Keratinocyte (primary cell): ENCODE results near the gene ZNF805. TPM values are rescaled to one million over a fixed set of nuclear protein-coding genes. Genes with fewer than 3 reads are reported as not detected.

Experiments
- DNase-seq: peaks from one replicate; pipeline ENCODE4 v3.0.0-alpha.2; 2011; ENCODE audit warnings: low read depth, missing footprints, low spot score
- FAIRE-seq: peaks from 2 replicates; lab custom pipeline; 2011; peaks lifted over from hg19 to GRCh38; lab: Jason Lieb, UNC
- H2AFZ ChIP-seq: 2 replicates; pipeline ENCODE4 v1.6.0; 2012; ENCODE audit warnings: low read length, control low read depth, inconsistent platforms; ENCODE audit not compliant: control insufficient read depth
- H3K27ac ChIP-seq: 2 replicates; pipeline ENCODE4 v1.5.1; 2011; ENCODE audit warnings: low read length; ENCODE audit not compliant: control insufficient read depth, insufficient read depth
- H3K27me3 ChIP-seq: 3 replicates; pipeline ENCODE4 v1.6.0; 2011; ENCODE audit warnings: low read length; ENCODE audit not compliant: control insufficient read depth, insufficient read depth; ENCODE audit errors: extremely low read depth
- H3K36me3 ChIP-seq, 2 experiments: 2 replicates in 1 of 2; 3 replicates in 1 of 2; pipeline ENCODE4 v1.5.1; 2011; ENCODE audit warnings: low read length in 2 of 2, mild to moderate bottlenecking in 1 of 2; ENCODE audit not compliant: control insufficient read depth in 2 of 2, insufficient read depth in 2 of 2; ENCODE audit errors: extremely low read depth in 1 of 2
- H3K4me1 ChIP-seq: 3 replicates; pipeline ENCODE4 v1.5.1; 2011; ENCODE audit warnings: low read length; ENCODE audit not compliant: control insufficient read depth, insufficient read depth; ENCODE audit errors: extremely low read depth
- H3K4me2 ChIP-seq: 3 replicates; pipeline ENCODE4 v1.6.0; 2011; ENCODE audit warnings: low read depth, low read length; ENCODE audit not compliant: control insufficient read depth, insufficient read depth; ENCODE audit errors: extremely low read depth
- H3K4me3 ChIP-seq, 3 experiments: fragments of 200-600 bp in 1 of 3; sonication (generic) in 1 of 3; 2 replicates in 2 of 3; 3 replicates in 1 of 3; pipeline ENCODE4 v1.5.1; 2011 to 2016; ENCODE audit warnings: low read length in 3 of 3, mild to moderate bottlenecking in 3 of 3, control low read depth in 2 of 3, inconsistent platforms in 1 of 3, low read depth in 1 of 3, mixed read lengths in 1 of 3, mixed run types in 1 of 3, moderate library complexity in 1 of 3; ENCODE audit not compliant: control insufficient read depth in 2 of 3, insufficient read depth in 2 of 3; ENCODE audit errors: extremely low read depth in 1 of 3
- H3K79me2 ChIP-seq: 2 replicates; pipeline ENCODE4 v1.6.0; 2012; ENCODE audit warnings: low read length; ENCODE audit not compliant: control insufficient read depth, insufficient read depth
- H3K9ac ChIP-seq: 3 replicates; pipeline ENCODE4 v1.6.0; 2011; ENCODE audit warnings: low read length; ENCODE audit not compliant: control insufficient read depth, insufficient read depth; ENCODE audit errors: extremely low read depth
- H3K9me1 ChIP-seq: 3 replicates; pipeline ENCODE4 v1.6.0; 2011; ENCODE audit warnings: low read length; ENCODE audit not compliant: control insufficient read depth, insufficient read depth; ENCODE audit errors: extremely low read depth
- H3K9me3 ChIP-seq: 2 replicates; pipeline ENCODE4 v1.5.1; 2012; ENCODE audit warnings: low read depth, low read length; ENCODE audit not compliant: control insufficient read depth
- H4K20me1 ChIP-seq: 3 replicates; pipeline ENCODE4 v1.6.0; 2011; ENCODE audit warnings: low read length; ENCODE audit not compliant: control insufficient read depth, insufficient read depth; ENCODE audit errors: extremely low read depth
- EZH2 ChIP-seq: IDR thresholded peaks from one replicate; pipeline ENCODE4 v1.6.1; 2012; ENCODE audit warnings: inconsistent platforms, mild to moderate bottlenecking, low read length, moderate library complexity
- dilution Hi-C: fragments of 300-500 bp; cut with MboI; formaldehyde crosslinking; loops from one replicate; pipeline ENCODE4 v1.7.0; 2020; ENCODE audit warnings: low sequenced_read_pairs; ENCODE audit not compliant: extremely low pct_ligation_motif_present
- polyA plus RNA-seq, 5 experiments: library from polyadenylated mRNA; depleted of rRNA in 3 of 5; stranded (reverse) in 3 of 5; stranded (forward) in 1 of 5; unstranded in 1 of 5; fragments of >200 nt; gene quantifications; 1 replicate in 1 of 5; 2 replicates in 3 of 5; 3 replicates in 1 of 5; pipeline versions ENCODE4 v1.2.1 to v1.2.3, GENCODE V29; 2011 to 2012; ENCODE audit warnings: missing spikeins in 2 of 5, low read depth in 1 of 5, low replicate concordance in 1 of 5
- TF ChIP-seq, protein P1 (sequence below), 3 experiments: IDR thresholded peaks in 1 of 3; conservative IDR thresholded peaks in 1 of 3; optimal IDR thresholded peaks in 1 of 3; 2 replicates in 2 of 3; 3 replicates in 1 of 3; pipeline versions ENCODE3 to v1.5.1; 2011; ENCODE audit warnings: low read length in 3 of 3, mild to moderate bottlenecking in 3 of 3, moderate library complexity in 2 of 3, control low read depth in 1 of 3, inconsistent platforms in 1 of 3; ENCODE audit not compliant: insufficient read depth in 2 of 3; ENCODE audit errors: extremely low read depth in 1 of 3

Gene ZNF805
- polyA plus RNA-seq, 1 donor (not counting 4 experiments of a cell fraction or from before 2014, with no cell fraction given) = 3.2 TPM

DNA sequence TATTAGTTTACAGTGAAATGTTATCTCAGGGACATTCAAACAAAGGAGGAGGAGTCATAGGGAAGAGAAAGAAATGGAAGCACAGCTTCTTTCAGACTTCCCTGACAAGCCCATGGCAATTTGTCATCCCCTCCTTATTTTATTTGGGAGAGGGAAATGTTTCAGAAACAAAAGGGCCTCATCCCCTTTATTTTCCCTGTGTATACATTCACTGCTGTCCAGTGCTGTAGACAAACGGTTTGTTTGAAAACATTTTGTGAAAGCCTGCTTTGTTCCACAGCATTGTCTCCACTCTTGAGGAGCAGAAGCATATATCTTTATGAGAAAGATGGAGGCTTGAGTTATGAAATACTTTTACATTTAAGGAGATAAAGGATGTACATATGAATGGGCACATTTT, 52.1 kb downstream of the ZNF805 start:
- dilution Hi-C loops = no loop called here
- Histone ChIP-seq H3K4me2 (no peak overlapping the region), H2AFZ (no peak overlapping the region), H3K9me3 (no peaks in the 10 kb centered on the region), H3K36me3 (peaks cover 27 to 49% of the 10 kb centered on the region in 2 experiments), H3K79me2 (peaks cover 94% of the 10 kb centered on the region), H3K4me3 (no peak overlapping the region), H3K4me1 (no peaks in the 10 kb centered on the region), H3K9me1 (peaks cover 1% of the 10 kb centered on the region), H3K27ac (no peak overlapping the region), H3K27me3 (no peaks in the 10 kb centered on the region), H3K9ac (no peak overlapping the region), H4K20me1 (peaks cover 5% of the 10 kb centered on the region)
- no peak for TF ChIP-seq EZH2
- TF ChIP-seq, protein P1, sequence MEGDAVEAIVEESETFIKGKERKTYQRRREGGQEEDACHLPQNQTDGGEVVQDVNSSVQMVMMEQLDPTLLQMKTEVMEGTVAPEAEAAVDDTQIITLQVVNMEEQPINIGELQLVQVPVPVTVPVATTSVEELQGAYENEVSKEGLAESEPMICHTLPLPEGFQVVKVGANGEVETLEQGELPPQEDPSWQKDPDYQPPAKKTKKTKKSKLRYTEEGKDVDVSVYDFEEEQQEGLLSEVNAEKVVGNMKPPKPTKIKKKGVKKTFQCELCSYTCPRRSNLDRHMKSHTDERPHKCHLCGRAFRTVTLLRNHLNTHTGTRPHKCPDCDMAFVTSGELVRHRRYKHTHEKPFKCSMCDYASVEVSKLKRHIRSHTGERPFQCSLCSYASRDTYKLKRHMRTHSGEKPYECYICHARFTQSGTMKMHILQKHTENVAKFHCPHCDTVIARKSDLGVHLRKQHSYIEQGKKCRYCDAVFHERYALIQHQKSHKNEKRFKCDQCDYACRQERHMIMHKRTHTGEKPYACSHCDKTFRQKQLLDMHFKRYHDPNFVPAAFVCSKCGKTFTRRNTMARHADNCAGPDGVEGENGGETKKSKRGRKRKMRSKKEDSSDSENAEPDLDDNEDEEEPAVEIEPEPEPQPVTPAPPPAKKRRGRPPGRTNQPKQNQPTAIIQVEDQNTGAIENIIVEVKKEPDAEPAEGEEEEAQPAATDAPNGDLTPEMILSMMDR (optimal IDR thresholded peaks at IDR 0.05 in 1 of 3, IDR thresholded peaks at IDR 0.05 in 1 of 3, conservative IDR thresholded peaks at IDR 0.05 in 1 of 3; ENCODE audit: extremely low read depth in 1 of 3, insufficient read depth in 2 of 3, low read length in 3 of 3) = no peak
- FAIRE-seq (no peak), DNase-seq (no peak)

DNA sequence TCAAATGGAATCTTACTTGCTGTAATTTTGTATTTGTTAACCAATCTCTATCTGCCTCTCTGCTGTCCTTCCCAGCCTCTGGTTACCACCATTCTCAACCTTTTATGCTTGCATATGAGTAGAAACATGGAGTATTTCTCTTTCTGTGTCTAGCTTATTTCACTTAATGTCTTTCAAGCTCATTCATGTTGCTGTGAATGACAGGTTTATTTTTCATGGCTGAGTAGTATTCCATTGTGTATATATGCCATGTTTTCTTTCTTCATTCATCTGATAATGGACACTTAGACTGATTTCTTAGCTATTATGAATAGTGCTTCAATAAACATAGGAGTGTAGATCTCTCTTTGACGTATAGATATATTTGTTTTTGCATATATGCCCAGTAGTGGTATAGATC, 53.3 kb downstream of the ZNF805 start:
- Histone ChIP-seq H3K4me3 (no peak overlapping the region), H2AFZ (no peak overlapping the region), H3K9me1 (no peaks in the 10 kb centered on the region), H3K4me1 (no peaks in the 10 kb centered on the region), H3K27ac (no peak overlapping the region), H3K4me2 (no peak overlapping the region), H3K9me3 (no peaks in the 10 kb centered on the region), H3K9ac (no peak overlapping the region), H4K20me1 (peaks cover 4% of the 10 kb centered on the region), H3K79me2 (peaks cover 92% of the 10 kb centered on the region), H3K27me3 (no peaks in the 10 kb centered on the region), H3K36me3 (peaks cover 24 to 48% of the 10 kb centered on the region in 2 experiments)
- dilution Hi-C loops = no loop called here
- DNase-seq (no peak), FAIRE-seq (no peak)
- TF ChIP-seq, protein P1 (optimal IDR thresholded peaks at IDR 0.05 in 1 of 3, IDR thresholded peaks at IDR 0.05 in 1 of 3, conservative IDR thresholded peaks at IDR 0.05 in 1 of 3; ENCODE audit: extremely low read depth in 1 of 3, insufficient read depth in 2 of 3, low read length in 3 of 3) = no peak
- no peak for TF ChIP-seq EZH2
